H1 (cell line): ENCODE data around the gene PTPRCAP. TPM values are rescaled to one million over a fixed set of nuclear protein-coding genes. Genes with fewer than 3 reads are reported as not detected.

ENCODE experiments used
- CHD7 ChIP-seq: fragments of 300-600 bp; sonication (generic); IDR thresholded peaks from 2 replicates; pipeline ENCODE4 v1.7.1; 2012; ENCODE audit warnings: low read length, moderate library complexity, mild to moderate bottlenecking, inconsistent platforms; ENCODE audit not compliant: insufficient replicate concordance
- EGR1 ChIP-seq: IDR thresholded peaks from 2 replicates; pipeline ENCODE4 v1.6.1; 2011; ENCODE audit warnings: low read depth, low read length, borderline replicate concordance
- GTF2F1 ChIP-seq: IDR thresholded peaks from 2 replicates; pipeline ENCODE4 v1.6.1; 2012; ENCODE audit warnings: low read depth, low read length, improper control_type of control experiment, borderline replicate concordance
- RXRA ChIP-seq: IDR thresholded peaks from 2 replicates; pipeline ENCODE4 v1.6.1; 2011; ENCODE audit warnings: low read depth, mild to moderate bottlenecking, low read length, moderate library complexity; ENCODE audit not compliant: insufficient read depth
- polyA plus RNA-seq, 7 experiments: library from polyadenylated mRNA; depleted of rRNA in 3 of 7; stranded (reverse) in 5 of 7; unstranded in 2 of 7; fragments of >200 nt in 5 of 7; fragments of 200-250 nt in 2 of 7; gene quantifications; 1 replicate in 5 of 7; 2 replicates in 1 of 7; 4 replicates in 1 of 7; pipeline versions ENCODE4 v1.2.1 to v1.2.3, GENCODE V29; 2011 to 2013; ENCODE audit warnings: missing spikeins in 2 of 7, mixed read lengths in 2 of 7
- total RNA-seq: library from RNA; stranded (reverse); fragmentation: NEBNext Ultra II Directional; extraction: Animal tissue kit (Norgen Biotek cat#: 25700); gene quantifications from 2 replicates; pipeline ENCODE4 v1.2.1, GENCODE V29; 2021

Gene PTPRCAP
- total and polyA plus RNA-seq, 2 of the 8 experiments (the other 6 are each of a cell fraction or from before 2014, with no cell fraction given): 0.78 to 6.7 TPM

DNA sequence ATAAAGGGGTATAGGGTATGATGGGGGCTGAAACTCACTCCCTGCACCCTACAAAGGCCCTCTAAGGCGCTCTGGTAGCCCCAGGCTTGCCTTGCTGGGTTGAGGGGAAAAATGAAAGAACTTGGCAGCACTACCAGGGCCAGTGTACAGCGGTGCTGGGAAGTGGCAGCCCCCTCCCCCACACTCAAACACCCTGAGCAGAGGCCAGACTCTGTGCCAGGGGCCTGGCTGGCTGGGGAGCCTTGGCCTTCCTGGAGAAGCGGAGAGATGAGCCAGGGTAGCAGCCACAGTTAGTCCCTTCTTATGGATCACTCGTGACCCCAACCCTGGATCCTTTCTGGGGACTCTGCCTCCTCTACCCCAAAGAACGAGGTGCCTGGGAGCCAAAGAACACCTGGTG lies 28.9 kb upstream of the PTPRCAP start (continued):
- no peak for TF ChIP-seq CHD7
- TF ChIP-seq GTF2F1: no peak
- no peak for TF ChIP-seq EGR1
- no peak for TF ChIP-seq RXRA
